Measurements from ENCODE around the gene FTL.

The FTL gene

DNA sequence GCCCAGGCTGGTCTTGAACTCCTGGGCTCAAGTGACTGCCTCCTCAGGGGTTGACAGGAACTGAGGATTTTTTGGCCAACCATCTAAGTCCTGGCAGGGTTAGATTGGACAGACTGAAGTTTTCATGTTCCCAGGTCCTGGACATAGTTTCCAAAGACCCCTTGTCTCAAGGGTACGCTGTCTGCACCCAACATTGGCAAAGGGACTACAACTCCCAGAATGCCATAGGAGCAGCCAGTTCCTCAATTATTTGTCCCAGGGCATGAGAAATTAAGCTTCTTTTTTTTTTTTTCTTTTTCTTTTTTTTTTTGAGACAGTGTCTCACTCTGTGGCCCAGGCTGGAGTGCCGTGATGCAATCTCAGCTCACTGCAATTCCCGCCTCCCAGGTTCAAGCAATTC is 21.1 kb downstream of the FTL start:
- Histone ChIP-seq H3K36me3 (replicated peaks in 1 of 2; ENCODE audit: control insufficient read depth in 2 of 2, insufficient read depth in 2 of 2, low read length in 2 of 2) (peaks cover 30 to 75% of the 10 kb centered on the region in 2 donors), H3K27ac (replicated peaks; ENCODE audit: low read length) (no peak overlapping the region), H3K9ac (ENCODE audit: low read depth, low read length, poor library complexity) (no peak overlapping the region), H4K91ac (ENCODE audit: low read depth, low read length, poor library complexity) (no peak overlapping the region), H2BK12ac (ENCODE audit: low read length) (no peak overlapping the region), H2AFZ (ENCODE audit: low read length) (no peak overlapping the region), H3K4me2 (ENCODE audit: insufficient read depth, low read length, poor library complexity, severe bottlenecking) (no peak overlapping the region), H2BK120ac (ENCODE audit: low read depth, low read length) (no peak overlapping the region), H3K4ac (ENCODE audit: low read length) (no peak overlapping the region), H4K8ac (ENCODE audit: low read depth, low read length) (no peak overlapping the region), H3K4me3 (ENCODE audit: low read length in 2 of 2) (no peak overlapping the region), H2AK5ac (ENCODE audit: low read depth, low read length) (no peak overlapping the region), H3K18ac (ENCODE audit: low read length) (no peak overlapping the region), H3K23ac (ENCODE audit: low read depth, low read length, poor library complexity) (no peak overlapping the region), H3K79me1 (ENCODE audit: low read depth, low read length) (peaks cover 4% of the 10 kb centered on the region), H3K14ac (ENCODE audit: low read length) (no peak overlapping the region), H3K27me3 (ENCODE audit: control insufficient read depth in 3 of 3, insufficient read depth in 3 of 3, low read depth in 1 of 3, low read length in 3 of 3) (no peaks in the 10 kb centered on the region), H2BK5ac (ENCODE audit: low read length) (no peak overlapping the region), H3K9me3 (replicated peaks in 1 of 2; ENCODE audit: control insufficient read depth in 2 of 2, insufficient read depth in 1 of 2, low read depth in 1 of 2, low read length in 2 of 2) (no peaks in the 10 kb centered on the region), H2BK15ac (ENCODE audit: low read length) (no peak overlapping the region), H3K4me1 (ENCODE audit: control insufficient read depth in 2 of 2, insufficient read depth in 1 of 2, low read depth in 1 of 2, low read length in 2 of 2) (no peaks in the 10 kb centered on the region)
- DNase-seq (ENCODE audit: low spot score): no peak
- no CpG with 5 or more reads among the region's 3 CpGs for WGBS, 2 donors (ENCODE audit: extremely low coverage in 2 of 2, insufficient read length in 2 of 2, insufficient replicate concordance in 1 of 2)

- Histone ChIP-seq H3K79me1 (ENCODE audit: low read depth, low read length) (peaks cover 5% of the 10 kb centered on the region), H4K8ac (ENCODE audit: low read depth, low read length) (no peak overlapping the region), H2BK15ac (ENCODE audit: low read length) (no peak overlapping the region), H3K27ac (replicated peaks; ENCODE audit: low read length) (no peak overlapping the region), H3K23ac (ENCODE audit: low read depth, low read length, poor library complexity) (no peak overlapping the region), H3K9ac (ENCODE audit: low read depth, low read length, poor library complexity) (no peak overlapping the region), H2BK5ac (ENCODE audit: low read length) (no peak overlapping the region), H4K91ac (ENCODE audit: low read depth, low read length, poor library complexity) (no peak overlapping the region), H3K18ac (ENCODE audit: low read length) (no peak overlapping the region), H2AFZ (ENCODE audit: low read length) (no peak overlapping the region), H3K4ac (ENCODE audit: low read length) (no peak overlapping the region), H2BK12ac (ENCODE audit: low read length) (no peak overlapping the region), H3K9me3 (replicated peaks in 1 of 2; ENCODE audit: control insufficient read depth in 2 of 2, insufficient read depth in 1 of 2, low read depth in 1 of 2, low read length in 2 of 2) (no peaks in the 10 kb centered on the region), H3K14ac (ENCODE audit: low read length) (no peak overlapping the region), H3K36me3 (replicated peaks in 1 of 2; ENCODE audit: control insufficient read depth in 2 of 2, insufficient read depth in 2 of 2, low read length in 2 of 2) (peaks cover 25 to 65% of the 10 kb centered on the region in 2 donors), H3K4me1 (ENCODE audit: control insufficient read depth in 2 of 2, insufficient read depth in 1 of 2, low read depth in 1 of 2, low read length in 2 of 2) (peaks cover 5% of the 10 kb centered on the region in 2 donors), H2BK120ac (ENCODE audit: low read depth, low read length) (no peak overlapping the region), H2AK5ac (ENCODE audit: low read depth, low read length) (no peak overlapping the region), H3K27me3 (ENCODE audit: control insufficient read depth in 3 of 3, insufficient read depth in 3 of 3, low read depth in 1 of 3, low read length in 3 of 3) (no peaks in the 10 kb centered on the region), H3K4me2 (ENCODE audit: insufficient read depth, low read length, poor library complexity, severe bottlenecking) (no peak overlapping the region), H3K4me3 (ENCODE audit: low read length in 2 of 2) (no peak overlapping the region)
- WGBS, 2 donors (ENCODE audit: extremely low coverage in 2 of 2, insufficient read length in 2 of 2, insufficient replicate concordance in 1 of 2): no CpG with 5 or more reads among the region's 7 CpGs
- DNase-seq (ENCODE audit: low spot score): no peak
Observed at GRCh38 chr19:48987323-48987722, 22.2 kb downstream of the FTL start.

DNA sequence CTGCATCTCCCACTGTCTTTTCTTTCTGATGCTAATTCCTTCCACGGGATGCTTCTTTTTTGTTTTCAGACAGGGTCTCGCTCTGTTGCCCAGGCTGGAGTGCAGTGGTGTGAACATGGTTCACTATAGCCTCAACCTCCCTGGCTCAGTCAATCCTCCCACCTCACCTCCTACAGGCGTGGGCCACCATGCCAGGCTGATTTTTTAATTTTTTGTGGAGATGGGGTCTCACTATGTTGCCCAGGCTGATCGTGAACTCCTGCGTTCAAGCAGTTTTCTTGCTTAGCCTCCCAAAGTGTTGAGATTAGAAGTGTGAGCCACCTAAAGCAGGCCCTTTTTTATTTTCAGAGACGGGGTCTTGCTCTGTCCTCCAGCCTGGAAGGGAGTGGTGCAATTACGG is 23.2 kb downstream of the FTL start:
- H2AFZ ChIP-seq (ENCODE audit: low read length): no peak overlapping the region
- no peak overlapping the region for H2BK5ac ChIP-seq (ENCODE audit: low read length)
- H3K79me1 ChIP-seq (ENCODE audit: low read depth, low read length): peaks cover 8% of the 10 kb centered on the region
- H3K36me3 ChIP-seq (replicated peaks in 1 of 2; ENCODE audit: control insufficient read depth in 2 of 2, insufficient read depth in 2 of 2, low read length in 2 of 2): peaks cover 25 to 57% of the 10 kb centered on the region in 2 donors
- peaks cover 5% of the 10 kb centered on the region in 2 donors for H3K4me1 ChIP-seq (ENCODE audit: control insufficient read depth in 2 of 2, insufficient read depth in 1 of 2, low read depth in 1 of 2, low read length in 2 of 2)
- H3K27me3 ChIP-seq (ENCODE audit: control insufficient read depth in 3 of 3, insufficient read depth in 3 of 3, low read depth in 1 of 3, low read length in 3 of 3): no peaks in the 10 kb centered on the region
- no peak overlapping the region for H3K9ac ChIP-seq (ENCODE audit: low read depth, low read length, poor library complexity)
- no peak overlapping the region for H3K4me2 ChIP-seq (ENCODE audit: insufficient read depth, low read length, poor library complexity, severe bottlenecking)
- no peak overlapping the region for H4K8ac ChIP-seq (ENCODE audit: low read depth, low read length)
- no peak overlapping the region for H3K18ac ChIP-seq (ENCODE audit: low read length)
- DNase-seq (ENCODE audit: low spot score): no peak
- no peak overlapping the region for H3K23ac ChIP-seq (ENCODE audit: low read depth, low read length, poor library complexity)
- no CpG with 5 or more reads among the region's 7 CpGs for WGBS, 2 donors (ENCODE audit: extremely low coverage in 2 of 2, insufficient read length in 2 of 2, insufficient replicate concordance in 1 of 2)
- H3K4ac ChIP-seq (ENCODE audit: low read length): no peak overlapping the region
- no peak overlapping the region for H2BK15ac ChIP-seq (ENCODE audit: low read length)
- no peaks in the 10 kb centered on the region for H3K9me3 ChIP-seq (replicated peaks in 1 of 2; ENCODE audit: control insufficient read depth in 2 of 2, insufficient read depth in 1 of 2, low read depth in 1 of 2, low read length in 2 of 2)
- H3K14ac ChIP-seq (ENCODE audit: low read length): no peak overlapping the region
- no peak overlapping the region for H2AK5ac ChIP-seq (ENCODE audit: low read depth, low read length)
- H3K27ac ChIP-seq (replicated peaks; ENCODE audit: low read length): no peak overlapping the region
- no peak overlapping the region for H2BK12ac ChIP-seq (ENCODE audit: low read length)
- H2BK120ac ChIP-seq (ENCODE audit: low read depth, low read length): no peak overlapping the region
- no peak overlapping the region for H4K91ac ChIP-seq (ENCODE audit: low read depth, low read length, poor library complexity)
- no peak overlapping the region for H3K4me3 ChIP-seq (ENCODE audit: low read length in 2 of 2)

DNA sequence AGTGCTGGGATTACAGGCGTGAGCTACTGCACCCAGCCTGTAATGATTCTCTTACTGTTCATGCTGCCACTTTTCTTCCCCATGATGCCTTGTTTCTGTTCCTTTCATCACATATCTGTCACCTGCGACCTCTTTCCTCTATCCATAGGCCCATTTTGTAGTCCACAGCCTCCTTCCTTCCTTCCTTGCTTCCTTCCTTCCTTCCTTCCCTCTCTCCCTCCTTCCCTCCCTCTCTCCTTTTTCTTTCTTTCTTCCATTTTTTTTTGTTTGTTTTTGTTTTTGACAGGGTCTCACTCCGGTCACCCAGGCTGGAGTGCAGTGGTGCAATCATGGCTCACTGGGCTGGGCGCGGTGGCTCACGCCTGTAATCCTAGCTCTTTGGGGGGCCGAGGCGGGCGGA is 23.8 kb downstream of the FTL start:
- Histone ChIP-seq H3K36me3 (replicated peaks in 1 of 2; ENCODE audit: control insufficient read depth in 2 of 2, insufficient read depth in 2 of 2, low read length in 2 of 2) (peaks cover 23 to 51% of the 10 kb centered on the region in 2 donors), H3K4me1 (ENCODE audit: control insufficient read depth in 2 of 2, insufficient read depth in 1 of 2, low read depth in 1 of 2, low read length in 2 of 2) (peaks cover 5% of the 10 kb centered on the region in 2 donors), H3K27ac (replicated peaks; ENCODE audit: low read length) (no peak overlapping the region), H3K79me1 (ENCODE audit: low read depth, low read length) (peaks cover 8% of the 10 kb centered on the region), H3K14ac (ENCODE audit: low read length) (no peak overlapping the region), H4K8ac (ENCODE audit: low read depth, low read length) (no peak overlapping the region), H4K91ac (ENCODE audit: low read depth, low read length, poor library complexity) (no peak overlapping the region), H3K9ac (ENCODE audit: low read depth, low read length, poor library complexity) (no peak overlapping the region), H3K4me2 (ENCODE audit: insufficient read depth, low read length, poor library complexity, severe bottlenecking) (no peak overlapping the region), H3K9me3 (replicated peaks in 1 of 2; ENCODE audit: control insufficient read depth in 2 of 2, insufficient read depth in 1 of 2, low read depth in 1 of 2, low read length in 2 of 2) (no peaks in the 10 kb centered on the region), H2BK120ac (ENCODE audit: low read depth, low read length) (no peak overlapping the region), H3K27me3 (ENCODE audit: control insufficient read depth in 3 of 3, insufficient read depth in 3 of 3, low read depth in 1 of 3, low read length in 3 of 3) (no peaks in the 10 kb centered on the region), H3K23ac (ENCODE audit: low read depth, low read length, poor library complexity) (no peak overlapping the region), H2BK15ac (ENCODE audit: low read length) (no peak overlapping the region), H3K4me3 (ENCODE audit: low read length in 2 of 2) (no peak overlapping the region), H2AK5ac (ENCODE audit: low read depth, low read length) (no peak overlapping the region), H2BK5ac (ENCODE audit: low read length) (no peak overlapping the region), H2AFZ (ENCODE audit: low read length) (no peak overlapping the region), H3K18ac (ENCODE audit: low read length) (no peak overlapping the region), H3K4ac (ENCODE audit: low read length) (no peak overlapping the region), H2BK12ac (ENCODE audit: low read length) (no peak overlapping the region)
- WGBS, 2 donors (ENCODE audit: extremely low coverage in 2 of 2, insufficient read length in 2 of 2, insufficient replicate concordance in 1 of 2): no CpG with 5 or more reads among the region's 9 CpGs
- no peak for DNase-seq (ENCODE audit: low spot score)

All from neuronal stem cell (in vitro differentiated cells).